HepG2 (cell line): ENCODE results near the gene URI1. TPM values are rescaled to one million over a fixed set of nuclear protein-coding genes. Genes with fewer than 3 reads are reported as not detected.

ENCODE experiments used
- ATAC-seq: fragments of 200-7000 bp; cut with Tn5 transposase; 3 replicates; pipeline ENCODE4 v1.9.1; 2020; ENCODE audit warnings: mild to moderate bottlenecking, moderate library complexity
- BruUV-seq: library from RNA; stranded (reverse); fragments of 400-500 nt; replicated peaks from 2 replicates; lab custom pipeline; 2021; lab: Mats Ljungman, UMichigan
- CTCF ChIA-PET: fragments of 300-600 bp; formaldehyde crosslinking; extraction: SDS; loops from one replicate; lab custom pipeline; 2021; ENCODE audit warnings: low total read pairs, inconsistent platforms, low intra/inter-chr PET ratio; lab: Yijun Ruan, JAX
- POLR2A ChIA-PET: fragments of 350-600 bp; sonication (Branson Sonifier 250); formaldehyde crosslinking; loops from one replicate; lab custom pipeline; 2020; ENCODE audit warnings: antibody characterized with exemption, inconsistent platforms; lab: Yijun Ruan, JAX
- DNase-seq: peaks from one replicate; pipeline ENCODE4 v3.0.0-alpha.2; 2015; ENCODE audit warnings: low spot score
- FAIRE-seq: peaks from 3 replicates; lab custom pipeline; 2011; peaks lifted over from hg19 to GRCh38; lab: Jason Lieb, UNC
- H2AFZ ChIP-seq: one replicate; pipeline ENCODE4 v1.6.1; 2011; ENCODE audit warnings: low read length, inconsistent platforms
- H3K27ac ChIP-seq: fragments of 300-600 bp; 3 replicates; pipeline ENCODE4 v1.8.0; 2011; ENCODE audit warnings: mixed run types, mild to moderate bottlenecking, mixed read lengths, low read length, inconsistent platforms; ENCODE audit not compliant: insufficient read depth; ENCODE audit errors: extremely low read length
- H3K27me3 ChIP-seq, 2 experiments: fragments of 200-600 bp in 1 of 2; 2 replicates in 1 of 2; 3 replicates in 1 of 2; pipeline versions ENCODE4 v1.6.0 to v1.8.0; 2011; ENCODE audit warnings: low read length in 2 of 2, mild to moderate bottlenecking in 2 of 2, moderate library complexity in 2 of 2, inconsistent platforms in 1 of 2; ENCODE audit not compliant: insufficient read depth in 2 of 2, control insufficient read depth in 1 of 2
- H3K36me3 ChIP-seq, 2 experiments: fragments of 200-600 bp in 1 of 2; replicated peaks in 1 of 2; 2 replicates in 1 of 2; 3 replicates in 1 of 2; pipeline versions ENCODE4 v1.5.1 to v1.8.0; 2011; ENCODE audit warnings: low read length in 2 of 2, inconsistent platforms in 1 of 2; ENCODE audit not compliant: insufficient read depth in 2 of 2, control insufficient read depth in 1 of 2
- H3K4me1 ChIP-seq: 2 replicates; pipeline ENCODE4 v1.5.1; 2012; ENCODE audit warnings: low read length, inconsistent platforms; ENCODE audit not compliant: insufficient read depth
- H3K4me2 ChIP-seq: 2 replicates; pipeline ENCODE4 v1.6.0; 2011; ENCODE audit warnings: low read depth, low read length, inconsistent platforms
- H3K4me3 ChIP-seq, 3 experiments: fragments of 200-600 bp in 1 of 3; sonication (generic), shearing (Covaris generic) in 1 of 3; replicated peaks in 1 of 3; 2 replicates each; pipeline ENCODE4 v1.5.1; 2011 to 2016; ENCODE audit warnings: low read length in 3 of 3, inconsistent platforms in 2 of 3, low read depth in 2 of 3, mild to moderate bottlenecking in 2 of 3, control low read depth in 1 of 3, mixed read lengths in 1 of 3; ENCODE audit not compliant: insufficient read depth in 1 of 3
- H3K79me2 ChIP-seq: one replicate; pipeline ENCODE4 v1.6.1; 2011; ENCODE audit warnings: low read length, inconsistent platforms; ENCODE audit not compliant: insufficient read depth
- H3K9ac ChIP-seq: 2 replicates; pipeline ENCODE4 v1.6.0; 2011; ENCODE audit warnings: mild to moderate bottlenecking, low read depth, low read length, inconsistent platforms; ENCODE audit not compliant: insufficient read depth
- H3K9me3 ChIP-seq: 2 replicates; pipeline ENCODE4 v1.5.1; 2012; ENCODE audit warnings: mild to moderate bottlenecking, low read length
- H4K20me1 ChIP-seq: 2 replicates; pipeline ENCODE4 v1.6.0; 2011; ENCODE audit warnings: inconsistent platforms, mild to moderate bottlenecking, low read length, moderate library complexity; ENCODE audit not compliant: insufficient read depth
- FOXA3 ChIP-seq: IDR thresholded peaks from 2 replicates; pipeline ENCODE4 v1.6.1; 2016; ENCODE audit warnings: missing genetic modification reagents, missing compliant biosample characterization
- TFAP4 ChIP-seq: sonication (generic); IDR thresholded peaks from 2 replicates; pipeline ENCODE4 v1.6.1; 2016; ENCODE audit warnings: low read depth, borderline replicate concordance
- ZNF329 ChIP-seq: sonication (generic); formaldehyde crosslinking; IDR thresholded peaks from 2 replicates; pipeline ENCODE4 v1.9.0; 2021; ENCODE audit warnings: low read depth, mild to moderate bottlenecking, missing genetic modification reagents
- ZNF709 ChIP-seq: sonication (generic); formaldehyde crosslinking; IDR thresholded peaks from 2 replicates; pipeline ENCODE4 v1.5.0; 2020; ENCODE audit warnings: mild to moderate bottlenecking, missing genetic modification reagents
- WGBS: methylation state at CpG from one replicate; pipeline ENCODE4 v1.1.6; 2017; ENCODE audit warnings: low lambda C conversion rate; 5-methylcytosine and 5-hydroxymethylcytosine counted together
- in situ Hi-C: cut with HindIII; loops from 2 replicates; pipeline ENCODE4 v1.10.0; 2017; ENCODE audit warnings: low pct_unique_long_range_greater_than_20kb; ENCODE audit not compliant: extremely low pct_ligation_motif_present
- intact Hi-C: fragments of 100-400 bp; cut with micrococcal nuclease; formaldehyde crosslinking; loops from one replicate; pipeline ENCODE4 v1.10.0; 2022; ENCODE audit not compliant: unreplicated experiment
- polyA plus RNA-seq, 8 experiments: library from polyadenylated mRNA; depleted of rRNA in 3 of 8; stranded (reverse) in 7 of 8; unstranded in 1 of 8; fragments of >200 nt; fragmentation: Illumina TruSeq in 4 of 8; extraction: Trizol in 4 of 8; gene quantifications; 2 replicates each; pipeline versions ENCODE4 v1.2.1 to v1.2.3, GENCODE V29; 2011 to 2016; ENCODE audit warnings: low read depth in 4 of 8, missing spikeins in 1 of 8, mixed read lengths in 1 of 8; ENCODE audit not compliant: insufficient read depth in 1 of 8
- total RNA-seq, 5 experiments: library from RNA; depleted of rRNA; stranded (reverse); fragments of >200 nt; fragmentation: Illumina TruSeq; extraction: Trizol; gene quantifications; 2 replicates each; pipeline ENCODE4 v1.2.3, GENCODE V29; 2016; ENCODE audit warnings: low read depth in 1 of 5
- TF ChIP-seq, protein P1 (sequence below): sonication (generic); formaldehyde crosslinking; IDR thresholded peaks from 2 replicates; pipeline ENCODE4 v1.4.0; 2020; ENCODE audit warnings: mild to moderate bottlenecking, missing genetic modification reagents
- TF ChIP-seq, protein P2 (sequence below): sonication (generic); formaldehyde crosslinking; IDR thresholded peaks from 2 replicates; pipeline ENCODE4 v1.4.0; 2020; ENCODE audit warnings: low read depth, mild to moderate bottlenecking, missing genetic modification reagents

Gene URI1
- total and polyA plus RNA-seq, 2 of the 13 experiments (the other 11 are each of a cell fraction or from before 2014, with no cell fraction given) = 43.6 to 67.9 TPM

DNA sequence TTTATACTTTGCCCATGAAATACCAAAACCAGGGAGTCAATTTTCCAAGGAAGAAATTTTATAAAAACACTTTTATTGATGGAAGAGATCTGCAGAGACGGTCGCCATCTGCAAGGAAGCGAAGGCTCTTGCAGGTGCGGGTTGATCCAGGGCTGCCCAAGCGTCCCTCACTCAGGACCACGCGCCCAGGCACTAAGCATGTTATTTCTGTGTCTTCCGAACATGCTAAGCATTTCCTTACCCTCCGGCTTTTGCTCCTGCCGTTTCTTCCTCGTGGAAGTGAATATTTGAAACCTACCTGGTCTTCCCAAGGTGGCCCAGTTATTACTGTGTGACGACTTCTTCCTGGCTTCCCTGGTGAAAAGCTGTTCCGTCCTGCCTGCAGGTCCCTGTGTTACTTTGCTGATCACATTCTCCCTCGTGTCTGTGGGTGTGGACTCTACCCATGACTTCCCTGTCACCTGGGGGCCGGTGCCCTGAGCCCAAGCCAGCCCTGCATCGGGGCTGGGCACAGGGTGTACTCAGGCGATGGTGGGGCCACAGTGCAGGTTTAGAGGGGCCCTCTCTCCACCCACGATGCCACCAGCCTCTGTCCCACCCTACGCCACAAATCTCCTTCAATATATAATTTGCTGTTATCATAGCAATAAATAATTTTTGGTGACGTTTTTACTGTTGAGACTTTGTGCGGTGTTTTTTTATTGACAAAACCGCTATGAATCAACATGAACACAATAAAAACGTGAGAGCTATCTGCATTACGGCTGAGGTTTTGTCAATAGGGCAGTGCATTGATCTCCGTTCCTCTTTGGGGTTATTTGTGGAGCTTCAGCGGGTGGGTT lies 119.4 kb downstream of the URI1 start:
- FAIRE-seq = no peak

DNA sequence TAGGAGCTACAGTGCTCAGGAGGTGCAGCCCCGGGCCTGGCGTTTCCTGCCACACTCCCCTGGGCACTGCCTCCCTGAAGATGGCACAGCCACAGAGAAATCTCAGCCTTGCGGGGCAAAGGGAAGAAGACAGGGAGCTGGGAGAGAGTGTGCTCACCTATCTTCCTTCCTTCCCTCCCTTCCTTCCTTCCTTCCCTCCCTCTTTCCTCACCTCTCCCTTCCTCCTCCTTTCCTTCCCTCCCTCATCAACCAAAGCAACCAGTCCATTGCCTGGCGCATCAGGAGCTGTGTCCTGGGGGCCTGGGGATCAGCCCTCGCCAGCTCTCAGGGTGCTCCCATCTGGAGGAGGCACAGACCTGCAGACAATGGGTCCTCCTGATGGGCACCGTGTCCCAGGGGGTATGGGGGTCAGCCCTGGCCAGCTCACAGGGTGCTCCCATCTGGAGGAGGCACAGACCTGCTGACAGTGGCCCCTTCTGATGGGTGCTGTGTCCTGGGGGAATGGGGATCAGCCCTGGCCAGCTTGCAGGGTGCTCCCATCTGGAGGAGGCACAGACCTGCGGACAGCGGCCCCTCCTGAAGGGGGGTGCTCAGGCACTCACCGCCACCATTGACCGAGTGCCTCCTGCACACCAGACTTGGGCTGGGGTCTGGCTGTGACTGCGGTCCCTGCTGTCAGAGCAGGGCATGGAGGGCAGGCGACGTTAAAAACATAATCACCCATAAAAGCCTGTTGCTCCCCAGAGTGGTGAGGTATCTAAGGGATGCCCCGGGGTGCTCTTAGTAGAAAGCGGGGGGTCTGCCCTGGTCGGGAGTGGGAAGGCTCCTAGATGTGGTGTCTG lies 120.2 kb downstream of the URI1 start:
- ATAC-seq (no peak), FAIRE-seq (no peak), DNase-seq (no peak)
- H3K4me2 ChIP-seq = no peak overlapping the region
- no peak overlapping the region for H2AFZ ChIP-seq
- in situ Hi-C loops (no loop called here), intact Hi-C loops (no loop called here)
- H4K20me1 ChIP-seq = no peaks in the 10 kb centered on the region
- H3K27me3 ChIP-seq = no peaks in the 10 kb centered on the region; a peak in 2 of 5 replicates
- H3K9me3 ChIP-seq = no peaks in the 10 kb centered on the region
- WGBS = 62% methylated on average over 12 of the region's 16 CpGs
- H3K9ac ChIP-seq = no peak overlapping the region
- no TSS peak for BruUV-seq
- H3K4me1 ChIP-seq = peaks cover 18% of the 10 kb centered on the region
- no peak overlapping the region for H3K4me3 ChIP-seq
- no peak overlapping the region for H3K27ac ChIP-seq
- CTCF ChIA-PET = no interaction called here
- H3K36me3 ChIP-seq = no peaks in the 10 kb centered on the region
- H3K79me2 ChIP-seq = no peaks in the 10 kb centered on the region
- POLR2A ChIA-PET = no interaction called here
- no peak for TF ChIP-seq ZNF709 (CRISPR knock-in tag)
- TF ChIP-seq, protein P1, sequence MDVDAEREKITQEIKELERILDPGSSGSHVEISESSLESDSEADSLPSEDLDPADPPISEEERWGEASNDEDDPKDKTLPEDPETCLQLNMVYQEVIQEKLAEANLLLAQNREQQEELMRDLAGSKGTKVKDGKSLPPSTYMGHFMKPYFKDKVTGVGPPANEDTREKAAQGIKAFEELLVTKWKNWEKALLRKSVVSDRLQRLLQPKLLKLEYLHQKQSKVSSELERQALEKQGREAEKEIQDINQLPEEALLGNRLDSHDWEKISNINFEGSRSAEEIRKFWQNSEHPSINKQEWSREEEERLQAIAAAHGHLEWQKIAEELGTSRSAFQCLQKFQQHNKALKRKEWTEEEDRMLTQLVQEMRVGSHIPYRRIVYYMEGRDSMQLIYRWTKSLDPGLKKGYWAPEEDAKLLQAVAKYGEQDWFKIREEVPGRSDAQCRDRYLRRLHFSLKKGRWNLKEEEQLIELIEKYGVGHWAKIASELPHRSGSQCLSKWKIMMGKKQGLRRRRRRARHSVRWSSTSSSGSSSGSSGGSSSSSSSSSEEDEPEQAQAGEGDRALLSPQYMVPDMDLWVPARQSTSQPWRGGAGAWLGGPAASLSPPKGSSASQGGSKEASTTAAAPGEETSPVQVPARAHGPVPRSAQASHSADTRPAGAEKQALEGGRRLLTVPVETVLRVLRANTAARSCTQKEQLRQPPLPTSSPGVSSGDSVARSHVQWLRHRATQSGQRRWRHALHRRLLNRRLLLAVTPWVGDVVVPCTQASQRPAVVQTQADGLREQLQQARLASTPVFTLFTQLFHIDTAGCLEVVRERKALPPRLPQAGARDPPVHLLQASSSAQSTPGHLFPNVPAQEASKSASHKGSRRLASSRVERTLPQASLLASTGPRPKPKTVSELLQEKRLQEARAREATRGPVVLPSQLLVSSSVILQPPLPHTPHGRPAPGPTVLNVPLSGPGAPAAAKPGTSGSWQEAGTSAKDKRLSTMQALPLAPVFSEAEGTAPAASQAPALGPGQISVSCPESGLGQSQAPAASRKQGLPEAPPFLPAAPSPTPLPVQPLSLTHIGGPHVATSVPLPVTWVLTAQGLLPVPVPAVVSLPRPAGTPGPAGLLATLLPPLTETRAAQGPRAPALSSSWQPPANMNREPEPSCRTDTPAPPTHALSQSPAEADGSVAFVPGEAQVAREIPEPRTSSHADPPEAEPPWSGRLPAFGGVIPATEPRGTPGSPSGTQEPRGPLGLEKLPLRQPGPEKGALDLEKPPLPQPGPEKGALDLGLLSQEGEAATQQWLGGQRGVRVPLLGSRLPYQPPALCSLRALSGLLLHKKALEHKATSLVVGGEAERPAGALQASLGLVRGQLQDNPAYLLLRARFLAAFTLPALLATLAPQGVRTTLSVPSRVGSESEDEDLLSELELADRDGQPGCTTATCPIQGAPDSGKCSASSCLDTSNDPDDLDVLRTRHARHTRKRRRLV (CRISPR knock-in tag) = no peak
- TF ChIP-seq, protein P2, sequence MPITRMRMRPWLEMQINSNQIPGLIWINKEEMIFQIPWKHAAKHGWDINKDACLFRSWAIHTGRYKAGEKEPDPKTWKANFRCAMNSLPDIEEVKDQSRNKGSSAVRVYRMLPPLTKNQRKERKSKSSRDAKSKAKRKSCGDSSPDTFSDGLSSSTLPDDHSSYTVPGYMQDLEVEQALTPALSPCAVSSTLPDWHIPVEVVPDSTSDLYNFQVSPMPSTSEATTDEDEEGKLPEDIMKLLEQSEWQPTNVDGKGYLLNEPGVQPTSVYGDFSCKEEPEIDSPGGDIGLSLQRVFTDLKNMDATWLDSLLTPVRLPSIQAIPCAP (CRISPR knock-in tag) = no peak
- TF ChIP-seq TFAP4 = no peak

More for the DNA sequence above, 119.4 kb downstream of the URI1 start:
- Histone ChIP-seq H3K9ac (no peak overlapping the region), H3K79me2 (no peaks in the 10 kb centered on the region), H3K9me3 (no peaks in the 10 kb centered on the region), H3K4me3 (no peak overlapping the region), H4K20me1 (no peaks in the 10 kb centered on the region), H3K36me3 (no peaks in the 10 kb centered on the region), H2AFZ (no peak overlapping the region), H3K4me1 (peaks cover 18% of the 10 kb centered on the region), H3K27me3 (no peaks in the 10 kb centered on the region; a peak in 2 of 5 replicates), H3K27ac (no peak overlapping the region), H3K4me2 (no peak overlapping the region)
- intact Hi-C loops = no loop called here
- WGBS = 48% methylated on average over 26 of the region's 26 CpGs
- peak; percentile 72; the same call in 1 of the 2 replicates for TF ChIP-seq ZNF329
- no peak for TF ChIP-seq FOXA3
- no TSS peak for BruUV-seq
- in situ Hi-C loops = no loop called here
- no peak for DNase-seq
- ChIA-PET CTCF (no interaction called here), POLR2A (no interaction called here)
- ATAC-seq = no peak
